Mucosa of descending colon (tissue), 3 donors: ENCODE results near the gene ZNF385A. TPM values are rescaled to one million over a fixed set of nuclear protein-coding genes. Genes with fewer than 3 reads are reported as not detected.
"Not testable (repeated sequence)": the region's sequence is repeated elsewhere in the genome, so short reads cannot be mapped to it uniquely, and the experiment has no call there.

ENCODE experiments used
- ATAC-seq: fragments of 200-7000 bp; cut with Tn5 transposase; one replicate; pipeline ENCODE4 v1.9.1; 2020; ENCODE audit warnings: mild to moderate bottlenecking, moderate library complexity
- DNase-seq, 3 donors: peaks; one replicate each; pipeline ENCODE4 v3.0.0-alpha.2; 2020
- H3K36me3 ChIP-seq: fragments of 200-600 bp; one replicate; pipeline ENCODE4 v1.8.0; 2021; ENCODE audit warnings: low read depth, mild to moderate bottlenecking
- H3K4me1 ChIP-seq: fragments of 200-600 bp; one replicate; pipeline ENCODE4 v1.8.0; 2021; ENCODE audit warnings: low read depth, mild to moderate bottlenecking
- H3K4me3 ChIP-seq: fragments of 200-600 bp; one replicate; pipeline ENCODE4 v1.8.0; 2021; ENCODE audit warnings: mild to moderate bottlenecking
- H3K9me3 ChIP-seq: fragments of 200-600 bp; one replicate; pipeline ENCODE4 v1.8.0; 2021; ENCODE audit warnings: mild to moderate bottlenecking
- intact Hi-C, 2 donors: fragments of 100-400 bp; cut with DNase I in 1 of 2; cut with micrococcal nuclease in 1 of 2; formaldehyde crosslinking; loops; one replicate each; pipeline versions ENCODE4 v1.11.0 to v1.11.1; 2022; cut with DNase I, micrococcal nuclease
- total RNA-seq, 3 donors: library from RNA; stranded (reverse); fragmentation: NEBNext Ultra II Directional in 2 of 3; extraction: Animal tissue kit (Norgen Biotek cat#: 25700) in 2 of 3; gene quantifications; one replicate each; pipeline versions ENCODE4 v1.2.1 to v1.2.4, GENCODE V29; 2021 to 2023
- TF ChIP-seq, protein P1 (sequence below): fragments of 200-600 bp; IDR thresholded peaks from one replicate; pipeline ENCODE4 v1.8.0; 2022; ENCODE audit warnings: antibody characterized with exemption, mild to moderate bottlenecking
- donor health status: DM: no; HTN: no; CAD: no; lungs with moderate emphysema.
- donor health status: DM: no; HTN: no; CAD: no.
- donor health status: DM: no; HTN: yes; CAD: no.

ZNF385A gene
- total RNA-seq, 3 donors from 2014 or later = 3.5 to 15.0 (median 10.4) TPM

DNA sequence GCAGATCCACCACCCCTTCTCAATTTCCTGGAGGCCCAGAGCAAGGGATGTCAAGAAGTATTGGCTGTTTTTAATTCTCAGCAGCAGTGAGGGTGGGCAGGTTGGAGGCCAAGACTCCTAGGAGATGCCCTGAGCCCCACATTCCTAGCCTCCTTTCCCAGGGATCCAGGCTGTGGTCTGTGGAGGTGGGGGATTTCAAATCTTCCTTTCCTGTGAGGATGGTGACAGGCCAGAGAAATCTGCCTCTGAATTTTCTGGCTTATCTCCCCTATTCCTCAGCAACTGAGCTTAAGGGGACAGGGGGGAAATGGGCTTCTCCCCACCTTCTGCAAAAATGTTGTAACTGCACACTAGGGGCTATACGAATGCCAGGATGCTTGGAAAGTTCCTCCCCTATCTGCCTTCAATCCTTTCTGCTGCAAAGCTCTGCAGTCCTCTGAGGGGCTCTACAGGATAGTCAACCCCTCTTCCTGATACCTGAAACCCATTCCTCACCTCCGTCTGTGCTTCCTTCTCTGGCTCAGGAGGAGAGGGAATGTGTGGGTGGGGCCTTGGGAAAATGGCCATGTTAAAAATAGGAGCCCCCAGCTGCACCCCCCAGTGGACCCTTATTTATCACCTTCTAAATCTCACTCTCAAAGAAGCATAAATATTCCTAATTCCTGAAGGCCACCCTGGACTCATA is 26.9 kb downstream of the ZNF385A start:
- intact Hi-C loops = no loop called here
- TF ChIP-seq, protein P1, sequence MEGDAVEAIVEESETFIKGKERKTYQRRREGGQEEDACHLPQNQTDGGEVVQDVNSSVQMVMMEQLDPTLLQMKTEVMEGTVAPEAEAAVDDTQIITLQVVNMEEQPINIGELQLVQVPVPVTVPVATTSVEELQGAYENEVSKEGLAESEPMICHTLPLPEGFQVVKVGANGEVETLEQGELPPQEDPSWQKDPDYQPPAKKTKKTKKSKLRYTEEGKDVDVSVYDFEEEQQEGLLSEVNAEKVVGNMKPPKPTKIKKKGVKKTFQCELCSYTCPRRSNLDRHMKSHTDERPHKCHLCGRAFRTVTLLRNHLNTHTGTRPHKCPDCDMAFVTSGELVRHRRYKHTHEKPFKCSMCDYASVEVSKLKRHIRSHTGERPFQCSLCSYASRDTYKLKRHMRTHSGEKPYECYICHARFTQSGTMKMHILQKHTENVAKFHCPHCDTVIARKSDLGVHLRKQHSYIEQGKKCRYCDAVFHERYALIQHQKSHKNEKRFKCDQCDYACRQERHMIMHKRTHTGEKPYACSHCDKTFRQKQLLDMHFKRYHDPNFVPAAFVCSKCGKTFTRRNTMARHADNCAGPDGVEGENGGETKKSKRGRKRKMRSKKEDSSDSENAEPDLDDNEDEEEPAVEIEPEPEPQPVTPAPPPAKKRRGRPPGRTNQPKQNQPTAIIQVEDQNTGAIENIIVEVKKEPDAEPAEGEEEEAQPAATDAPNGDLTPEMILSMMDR = no peak
- Histone ChIP-seq H3K4me3 (no peak overlapping the region), H3K4me1 (no peaks in the 10 kb centered on the region), H3K36me3 (no peaks in the 10 kb centered on the region), H3K9me3 (no peaks in the 10 kb centered on the region)
- ATAC-seq (no peak), DNase-seq (no peak)

DNA sequence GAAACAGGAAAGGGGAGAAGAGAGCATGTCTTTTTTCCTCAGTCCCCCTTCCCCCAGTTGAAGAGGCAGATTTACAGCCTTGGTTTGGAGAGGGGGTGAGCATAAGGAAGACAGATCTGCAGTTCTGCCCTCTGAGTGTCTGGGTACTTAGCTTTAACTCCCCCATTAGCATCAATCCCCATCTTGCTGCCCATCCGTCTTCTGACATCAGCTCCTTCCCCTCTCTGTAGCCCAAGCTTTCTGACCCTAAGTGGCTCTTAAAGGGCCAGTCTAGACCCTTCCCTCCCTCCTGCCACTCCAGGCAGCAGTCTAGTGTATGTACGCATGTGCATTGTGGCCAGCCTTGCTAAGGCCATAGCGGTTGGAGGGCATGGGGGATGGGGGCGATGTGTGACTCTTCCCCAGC is 27.6 kb downstream of the ZNF385A start:
- DNase-seq (no peak), ATAC-seq (no peak)
- Histone ChIP-seq H3K9me3 (no peaks in the 10 kb centered on the region), H3K4me1 (no peaks in the 10 kb centered on the region), H3K36me3 (no peaks in the 10 kb centered on the region), H3K4me3 (no peak overlapping the region)
- TF ChIP-seq, protein P1 = no peak
- intact Hi-C loops = no loop called here

DNA sequence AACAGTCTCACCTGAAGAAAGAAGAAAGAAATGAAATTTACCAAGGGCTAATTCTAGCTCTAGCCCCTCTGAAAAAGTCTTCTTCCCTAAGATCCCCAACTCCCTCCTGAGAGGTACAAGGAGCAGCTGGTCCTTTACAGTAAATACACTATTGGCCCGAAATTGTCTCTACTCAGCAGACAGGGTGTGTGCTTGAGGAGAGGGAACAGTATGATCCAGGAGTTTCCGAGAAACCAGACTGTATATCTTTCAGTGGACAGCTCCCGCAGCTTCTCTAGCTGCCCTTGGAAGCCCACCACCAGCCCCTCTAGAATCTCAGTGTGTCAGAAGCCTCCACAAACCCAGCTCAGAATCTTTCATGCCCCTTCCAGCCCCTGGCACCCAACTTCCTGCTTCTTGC is 28.3 kb downstream of the ZNF385A start:
- ATAC-seq = no peak
- H3K4me3 ChIP-seq = no peak overlapping the region
- H3K9me3 ChIP-seq = no peaks in the 10 kb centered on the region
- no peaks in the 10 kb centered on the region for H3K36me3 ChIP-seq
- H3K4me1 ChIP-seq = no peaks in the 10 kb centered on the region
- TF ChIP-seq, protein P1 = no peak
- DNase-seq = no peak
- intact Hi-C loops = no loop called here

DNA sequence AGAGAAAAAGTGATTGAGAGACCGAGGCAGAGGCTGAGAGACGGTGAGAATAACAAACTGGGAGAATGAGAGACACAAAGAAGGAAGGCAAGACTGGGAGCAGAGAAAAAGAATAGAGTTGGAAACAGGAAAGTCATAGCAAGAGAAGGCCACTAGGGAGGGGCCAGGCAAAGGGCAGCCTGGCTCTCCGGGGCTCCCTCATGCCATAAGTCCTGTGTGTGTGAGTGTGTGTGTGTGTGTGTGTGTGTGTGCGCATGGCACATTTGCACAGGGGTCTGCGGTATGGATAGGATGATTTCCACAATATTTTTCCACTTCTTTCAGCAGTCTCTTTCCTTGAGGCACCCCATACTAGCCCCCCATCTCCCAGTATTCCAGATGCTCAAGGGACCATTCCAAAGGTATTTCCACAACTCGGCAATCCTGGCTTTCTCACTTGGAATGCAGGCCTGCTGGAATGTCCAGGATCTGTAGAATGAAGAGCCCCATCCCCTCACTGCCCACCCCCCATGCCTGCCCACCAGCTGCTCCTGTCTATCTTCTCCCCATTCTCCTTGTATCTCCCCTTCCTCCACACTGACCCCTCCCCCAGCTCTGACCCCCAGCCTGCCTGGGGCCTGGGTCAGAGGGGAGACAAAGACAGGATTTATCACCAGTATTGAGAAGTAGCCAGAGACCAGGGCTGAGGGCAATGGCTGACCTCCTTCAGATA is 29.3 kb downstream of the ZNF385A start:
- intact Hi-C loops = no loop called here
- Histone ChIP-seq H3K9me3 (no peaks in the 10 kb centered on the region), H3K4me1 (no peaks in the 10 kb centered on the region), H3K4me3 (no peak overlapping the region), H3K36me3 (no peaks in the 10 kb centered on the region)
- DNase-seq (no peak), ATAC-seq (no peak)
- TF ChIP-seq, protein P1 = no peak

DNA sequence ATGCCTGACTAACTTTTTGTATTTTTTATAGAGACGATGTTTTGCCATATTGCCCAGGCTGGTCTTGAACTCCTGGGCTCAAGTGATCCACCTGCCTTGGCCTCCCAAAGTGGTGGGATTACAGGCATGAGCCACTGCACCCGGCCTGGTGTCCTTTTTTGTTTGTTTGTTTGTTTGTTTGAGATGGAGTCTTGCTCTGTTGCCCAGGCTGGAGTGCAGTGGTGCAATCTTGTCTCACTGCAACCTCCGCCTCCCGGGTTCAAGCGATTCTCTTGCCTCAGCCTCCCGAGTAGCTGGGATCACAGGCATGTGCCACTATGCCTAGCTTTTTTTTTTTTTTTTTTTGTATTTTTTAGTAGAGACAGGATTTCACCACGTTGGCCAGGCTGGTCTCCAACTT is 30.3 kb downstream of the ZNF385A start:
- intact Hi-C loops = not testable (repeated sequence)

More for the DNA sequence above, 30.3 kb downstream of the ZNF385A start:
- not testable (repeated sequence) for ATAC-seq, DNase-seq, H3K9me3 ChIP-seq, H3K36me3 ChIP-seq, H3K4me3 ChIP-seq, H3K4me1 ChIP-seq
